Measurements from ENCODE around the gene TRIM10.

GRCh38 chr6:30102970-30103871, 57.8 kb downstream of the TRIM10 start:
- TF ChIP-seq CTCF (conservative IDR thresholded peaks at IDR 0.05; ENCODE audit: low read length) = peak; percentile 94
- no peak for TF ChIP-seq EZH2phosphoT487 (IDR thresholded peaks at IDR 0.05; ENCODE audit: borderline replicate concordance)
